ENCODE results near the gene STOX2.

- TF ChIP-seq, protein P1, sequence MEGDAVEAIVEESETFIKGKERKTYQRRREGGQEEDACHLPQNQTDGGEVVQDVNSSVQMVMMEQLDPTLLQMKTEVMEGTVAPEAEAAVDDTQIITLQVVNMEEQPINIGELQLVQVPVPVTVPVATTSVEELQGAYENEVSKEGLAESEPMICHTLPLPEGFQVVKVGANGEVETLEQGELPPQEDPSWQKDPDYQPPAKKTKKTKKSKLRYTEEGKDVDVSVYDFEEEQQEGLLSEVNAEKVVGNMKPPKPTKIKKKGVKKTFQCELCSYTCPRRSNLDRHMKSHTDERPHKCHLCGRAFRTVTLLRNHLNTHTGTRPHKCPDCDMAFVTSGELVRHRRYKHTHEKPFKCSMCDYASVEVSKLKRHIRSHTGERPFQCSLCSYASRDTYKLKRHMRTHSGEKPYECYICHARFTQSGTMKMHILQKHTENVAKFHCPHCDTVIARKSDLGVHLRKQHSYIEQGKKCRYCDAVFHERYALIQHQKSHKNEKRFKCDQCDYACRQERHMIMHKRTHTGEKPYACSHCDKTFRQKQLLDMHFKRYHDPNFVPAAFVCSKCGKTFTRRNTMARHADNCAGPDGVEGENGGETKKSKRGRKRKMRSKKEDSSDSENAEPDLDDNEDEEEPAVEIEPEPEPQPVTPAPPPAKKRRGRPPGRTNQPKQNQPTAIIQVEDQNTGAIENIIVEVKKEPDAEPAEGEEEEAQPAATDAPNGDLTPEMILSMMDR (IDR thresholded peaks at IDR 0.05; ENCODE audit: low read depth, low read length): no peak
- no peak for TF ChIP-seq EZH2phosphoT487 (IDR thresholded peaks at IDR 0.05; ENCODE audit: low read depth)
Measured at GRCh38 chr4:184016759-184017668, 111.9 kb downstream of the STOX2 start.

Measured in OCI-LY3 (cell line).